Ishikawa (cell line): ENCODE results near the gene MINDY1.

Experiments
- CEBPB ChIP-seq: IDR thresholded peaks from 2 replicates; pipeline ENCODE4 v1.6.1; 2012
- CREB1 ChIP-seq: IDR thresholded peaks from 2 replicates; pipeline ENCODE4 v1.6.1; 2012; ENCODE audit warnings: low read depth
- EGR1 ChIP-seq: IDR thresholded peaks from 2 replicates; pipeline ENCODE4 v1.6.1; 2012
- EP300 ChIP-seq: IDR thresholded peaks from 2 replicates; pipeline ENCODE4 v1.6.1; 2012; ENCODE audit warnings: borderline replicate concordance
- FOXM1 ChIP-seq: IDR thresholded peaks from 2 replicates; pipeline ENCODE4 v1.6.1; 2012; ENCODE audit warnings: low read depth, borderline replicate concordance
- MAX ChIP-seq: IDR thresholded peaks from 2 replicates; pipeline ENCODE4 v1.6.1; 2012
- NFIC ChIP-seq: IDR thresholded peaks from 2 replicates; pipeline ENCODE4 v1.6.1; 2012
- RAD21 ChIP-seq: IDR thresholded peaks from 2 replicates; pipeline ENCODE4 v1.6.1; 2012; ENCODE audit warnings: low read depth
- REST ChIP-seq: IDR thresholded peaks from 2 replicates; pipeline ENCODE4 v1.6.1; 2012; ENCODE audit warnings: low read depth, mild to moderate bottlenecking
- TAF1 ChIP-seq: IDR thresholded peaks from 2 replicates; pipeline ENCODE4 v1.6.1; 2012; ENCODE audit warnings: low read depth, mild to moderate bottlenecking
- TCF12 ChIP-seq: IDR thresholded peaks from 2 replicates; pipeline ENCODE4 v1.6.1; 2012; ENCODE audit warnings: low read depth
- TEAD4 ChIP-seq: IDR thresholded peaks from 2 replicates; pipeline ENCODE4 v1.6.1; 2012
- USF1 ChIP-seq: IDR thresholded peaks from 2 replicates; pipeline ENCODE4 v1.6.1; 2012
- YY1 ChIP-seq: IDR thresholded peaks from 2 replicates; pipeline ENCODE4 v1.6.1; 2012; ENCODE audit warnings: low read depth
- ZBTB7A ChIP-seq: IDR thresholded peaks from 2 replicates; pipeline ENCODE4 v1.6.1; 2012; ENCODE audit warnings: low read depth

The MINDY1 gene

DNA sequence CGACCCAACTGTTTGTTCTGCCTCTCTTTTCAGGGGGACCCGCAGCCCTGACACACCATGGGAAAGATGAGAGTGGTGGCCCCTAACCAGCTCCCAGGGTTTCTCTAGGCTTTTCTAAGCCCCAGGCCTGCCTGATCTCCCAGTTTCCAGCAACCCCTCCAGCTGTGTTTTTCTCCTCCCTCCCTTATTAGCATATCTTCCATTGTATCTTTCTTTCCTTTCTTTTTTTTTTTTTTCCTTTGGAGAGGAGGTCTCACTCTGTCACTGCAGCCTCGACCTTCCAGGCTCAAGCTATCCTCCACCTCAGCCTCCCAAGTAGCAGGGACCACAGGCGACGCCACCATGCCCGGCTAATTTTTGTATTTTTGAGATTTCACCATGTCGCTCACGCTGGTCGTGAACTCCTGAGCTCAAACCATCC is 30.3 kb downstream of the MINDY1 start:
- no peak for TF ChIP-seq MAX

GRCh38 chr1:150974580-150975478 is 31.9 kb downstream of the MINDY1 start, which contains the start of gene CERS2:
Gene CERS2, minus strand, starts transcription at chr1:150974835. Its CDS starts 5,745 bp downstream, at chr1:150969090.
- TF ChIP-seq TEAD4 (no peak), CEBPB (no peak), EGR1 (no peak), FOXM1 (no peak), CREB1 (no peak), NFIC (no peak), ZBTB7A (peak; percentile 85; the same call in 1 of the 2 replicates), TCF12 (no peak)

- TF ChIP-seq TEAD4 (no peak), MAX (peak; percentile 48)
Observed at GRCh38 chr1:150973836-150974579, 32.7 kb downstream of the MINDY1 start.

DNA sequence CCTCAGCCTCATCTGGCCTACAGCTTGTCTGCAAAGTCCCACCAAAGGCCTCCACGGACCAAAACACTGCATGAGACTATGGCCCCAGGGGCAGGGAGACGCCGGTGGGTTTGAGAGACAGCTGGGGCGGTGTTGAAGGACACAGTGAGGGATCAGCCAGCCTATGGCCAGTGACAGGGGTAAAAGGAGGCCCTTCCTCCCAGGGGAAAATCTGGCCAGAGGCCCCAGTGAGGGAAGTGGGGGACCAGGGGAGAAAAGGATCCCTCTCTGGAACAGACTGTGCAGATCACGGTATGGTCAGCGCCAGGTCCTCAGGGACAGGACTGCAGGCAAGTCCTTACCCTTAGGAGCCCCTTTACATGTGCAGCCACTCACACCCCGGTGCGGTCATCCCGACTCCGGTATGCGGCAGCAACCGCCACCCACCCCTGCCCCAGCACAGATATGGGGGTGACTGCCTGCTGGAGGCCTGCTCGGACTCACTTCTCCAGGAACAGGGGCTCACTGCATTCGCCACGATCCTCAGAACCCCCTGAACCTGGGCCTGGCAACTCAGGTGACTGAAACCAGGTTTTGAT is 33.4 kb downstream of the MINDY1 start:
- no peak for TF ChIP-seq REST
- no peak for TF ChIP-seq ZBTB7A
- TF ChIP-seq TEAD4 = no peak
- no peak for TF ChIP-seq NFIC
- no peak for TF ChIP-seq EP300
- TF ChIP-seq FOXM1 = no peak
- TF ChIP-seq MAX = no peak
- no peak for TF ChIP-seq TCF12
- no peak for TF ChIP-seq USF1
- TF ChIP-seq RAD21 = no peak
- no peak for TF ChIP-seq YY1
- TF ChIP-seq TAF1 = no peak
- no peak for TF ChIP-seq EGR1
- no peak for TF ChIP-seq CREB1
- TF ChIP-seq CEBPB = no peak

DNA sequence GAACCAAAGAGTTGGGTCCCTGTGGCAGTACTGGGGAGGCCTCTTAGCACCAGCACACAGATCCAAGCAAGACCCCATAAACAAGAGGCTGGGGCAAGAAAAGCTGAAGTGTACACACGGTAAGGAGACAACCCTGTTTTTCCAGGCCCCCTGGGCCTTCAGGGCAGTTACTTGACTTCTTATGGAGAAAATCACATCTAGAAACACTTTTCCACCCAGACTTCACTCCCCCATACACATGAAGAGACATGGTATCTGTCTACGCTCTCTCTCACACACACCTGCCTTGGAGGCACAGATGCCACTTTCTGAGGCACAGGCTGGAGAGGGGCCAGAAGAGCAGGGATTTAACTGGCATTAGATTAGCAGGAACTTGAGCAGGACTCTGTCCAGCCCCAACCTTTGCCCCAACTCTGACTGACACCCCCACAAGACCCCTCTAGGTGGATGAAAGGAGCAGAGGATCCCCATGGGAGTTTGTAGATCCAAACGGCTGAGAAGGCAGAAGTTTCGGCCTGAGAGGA is 34.2 kb downstream of the MINDY1 start:
- TF ChIP-seq YY1 = no peak

- TF ChIP-seq NFIC (no peak), USF1 (no peak), YY1 (no peak), CREB1 (no peak), CEBPB (no peak), EP300 (no peak; the same call in 1 of the 2 replicates), ZBTB7A (no peak), FOXM1 (no peak), TCF12 (0 out of 2 replicates have a peak, but pooled peaks have one; percentile 24), TEAD4 (peak; percentile 79), RAD21 (no peak), MAX (no peak), TAF1 (0 out of 2 replicates have a peak, but pooled peaks have one; percentile 14)
Observed at GRCh38 chr1:150971583-150972416, 34.9 kb downstream of the MINDY1 start.
